ENCODE data around the gene CYFIP2.

The CYFIP2 gene

GRCh38 chr5:157284458-157285212, 18.7 kb downstream of the CYFIP2 start:
- no peak for DNase-seq (ENCODE audit: low read depth in 1 of 2, low spot score in 1 of 2)
- no peak for TF ChIP-seq JUND (IDR thresholded peaks at IDR 0.05; ENCODE audit: low read depth)
- in situ Hi-C loops (cut with HindIII; ENCODE audit: low pct_unique_long_range_greater_than_20kb, low sequenced_read_pairs) = no loop called here

GRCh38 chr5:157285310-157286035, 19.6 kb downstream of the CYFIP2 start:
- no peak for DNase-seq (ENCODE audit: low read depth in 1 of 2, low spot score in 1 of 2)
- in situ Hi-C loops (cut with HindIII; ENCODE audit: low pct_unique_long_range_greater_than_20kb, low sequenced_read_pairs) = no loop called here
- TF ChIP-seq JUND (IDR thresholded peaks at IDR 0.05; ENCODE audit: low read depth) = no peak

DNA sequence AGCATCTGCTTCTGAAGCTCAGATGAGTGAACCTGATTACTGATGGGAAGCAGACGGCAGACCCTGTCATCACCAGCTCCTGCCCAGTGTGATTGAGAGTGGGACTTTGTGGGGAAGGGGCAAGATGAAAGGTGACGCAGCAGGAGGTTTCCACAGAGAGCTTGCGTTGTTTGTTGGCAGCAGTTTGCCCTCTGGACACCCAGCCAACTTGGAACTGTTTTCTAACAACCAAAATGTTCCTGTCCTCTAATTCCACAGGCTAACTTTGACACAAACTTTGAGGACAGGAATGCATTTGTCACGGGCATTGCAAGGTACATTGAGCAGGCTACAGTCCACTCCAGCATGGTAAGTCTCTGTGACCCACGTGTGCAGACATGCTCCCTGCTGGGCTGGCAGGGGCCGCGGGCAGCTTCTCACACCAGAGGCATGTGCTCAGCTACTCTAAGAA, 20.9 kb downstream of the CYFIP2 start:
- DNase-seq (ENCODE audit: low read depth in 1 of 2, low spot score in 1 of 2) = no peak
- in situ Hi-C loops (cut with HindIII; ENCODE audit: low pct_unique_long_range_greater_than_20kb, low sequenced_read_pairs) = no loop called here
- TF ChIP-seq JUND (IDR thresholded peaks at IDR 0.05; ENCODE audit: low read depth) = no peak

GRCh38 chr5:157288405-157289163, 22.7 kb downstream of the CYFIP2 start:
- DNase-seq (ENCODE audit: low read depth in 1 of 2, low spot score in 1 of 2) = no peak
- in situ Hi-C loops (cut with HindIII; ENCODE audit: low pct_unique_long_range_greater_than_20kb, low sequenced_read_pairs) = no loop called here
- no peak for TF ChIP-seq JUND (IDR thresholded peaks at IDR 0.05; ENCODE audit: low read depth)

DNA sequence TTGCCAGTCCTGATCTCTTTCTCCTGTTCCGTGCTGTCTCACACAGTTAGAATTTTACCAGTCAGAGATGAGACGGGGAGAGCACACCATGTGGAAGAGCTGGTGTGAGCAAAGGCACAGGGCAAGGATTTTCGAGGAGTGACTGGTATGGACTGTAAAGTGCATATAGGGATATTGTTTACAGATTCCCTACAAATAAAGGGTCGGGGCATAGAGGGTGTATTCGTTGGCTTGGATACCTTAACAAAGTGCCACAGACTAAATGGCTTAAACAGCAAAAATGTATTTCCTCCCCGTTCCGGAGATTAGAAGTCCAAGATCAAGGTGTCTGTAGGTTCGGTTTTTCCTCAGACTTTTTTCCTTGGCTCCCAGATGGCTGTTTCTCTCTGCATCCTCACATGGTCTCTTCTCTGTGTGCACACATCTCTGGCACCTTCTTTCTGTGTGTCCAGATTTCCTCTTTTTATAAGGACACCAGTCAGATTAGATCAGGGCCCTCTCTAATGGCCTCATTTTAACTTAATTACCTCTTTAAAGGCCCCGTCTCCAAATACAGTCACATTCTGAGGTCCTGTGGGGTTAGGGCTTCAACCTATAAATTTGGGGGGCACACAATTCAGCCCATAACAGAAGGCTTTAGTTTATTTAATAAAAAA, 23.4 kb downstream of the CYFIP2 start:
- DNase-seq (ENCODE audit: low read depth in 1 of 2, low spot score in 1 of 2) = no peak
- in situ Hi-C loops (cut with HindIII; ENCODE audit: low pct_unique_long_range_greater_than_20kb, low sequenced_read_pairs) = no loop called here
- TF ChIP-seq JUND (IDR thresholded peaks at IDR 0.05; ENCODE audit: low read depth) = no peak

- peak in 1 of 2 experiments; percentile 68 for DNase-seq (ENCODE audit: low read depth in 1 of 2, low spot score in 1 of 2)
- TF ChIP-seq JUND (IDR thresholded peaks at IDR 0.05; ENCODE audit: low read depth) = no peak
- in situ Hi-C loops (cut with HindIII; ENCODE audit: low pct_unique_long_range_greater_than_20kb, low sequenced_read_pairs) = no loop called here
Observed at GRCh38 chr5:157290156-157290980, 24.4 kb downstream of the CYFIP2 start.

- peak in 1 of 2 experiments; percentile 83 for DNase-seq (ENCODE audit: low read depth in 1 of 2, low spot score in 1 of 2)
- TF ChIP-seq JUND (IDR thresholded peaks at IDR 0.05; ENCODE audit: low read depth) = no peak
- in situ Hi-C loops (cut with HindIII; ENCODE audit: low pct_unique_long_range_greater_than_20kb, low sequenced_read_pairs) = no loop called here
Observed at GRCh38 chr5:157290981-157291711, 25.2 kb downstream of the CYFIP2 start.

DNA sequence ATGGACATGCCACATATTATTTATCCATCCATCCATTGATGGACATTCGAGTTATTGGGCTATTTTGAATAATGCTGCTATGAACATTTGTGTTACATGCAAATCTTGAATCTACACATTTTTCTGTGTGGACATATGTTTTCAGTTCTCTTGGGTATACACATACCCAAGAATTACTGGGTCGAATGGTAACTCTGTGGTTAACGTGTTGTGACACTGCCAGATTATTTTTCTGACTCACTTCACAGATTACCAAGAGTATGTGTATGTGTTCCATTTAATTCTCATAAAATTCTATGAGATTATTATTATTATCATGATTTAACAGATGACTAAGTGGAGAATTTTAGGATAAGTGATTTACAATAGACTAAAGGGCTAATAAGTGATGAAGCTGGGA, 26.7 kb downstream of the CYFIP2 start:
- DNase-seq (ENCODE audit: low read depth in 1 of 2, low spot score in 1 of 2) = no peak
- in situ Hi-C loops (cut with HindIII; ENCODE audit: low pct_unique_long_range_greater_than_20kb, low sequenced_read_pairs) = no loop called here
- no peak for TF ChIP-seq JUND (IDR thresholded peaks at IDR 0.05; ENCODE audit: low read depth)

- peak in 1 of 2 experiments; percentile 45 for DNase-seq (ENCODE audit: low read depth in 1 of 2, low spot score in 1 of 2)
- in situ Hi-C loops (cut with HindIII; ENCODE audit: low pct_unique_long_range_greater_than_20kb, low sequenced_read_pairs) = no loop called here
Observed at GRCh38 chr5:157294407-157295091, 28.6 kb downstream of the CYFIP2 start.

DNA sequence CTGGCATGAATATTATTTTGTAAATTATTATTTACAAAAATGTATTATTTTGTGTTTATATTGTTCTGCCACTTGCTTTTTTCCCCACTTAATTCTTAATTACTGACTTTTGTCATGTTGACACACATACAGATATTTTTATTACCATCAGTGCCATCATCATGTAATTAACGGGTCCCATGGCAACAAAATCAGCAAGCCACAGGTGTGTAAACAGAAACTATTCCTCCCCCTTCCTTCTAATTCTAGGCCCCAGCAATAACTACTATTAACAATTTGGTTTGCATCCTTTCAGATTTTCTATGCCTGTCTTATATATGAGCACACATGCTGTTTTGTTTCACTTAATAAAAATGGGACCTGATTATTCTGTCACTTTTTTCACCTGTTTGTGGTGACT, 29.3 kb downstream of the CYFIP2 start:
- TF ChIP-seq JUND (IDR thresholded peaks at IDR 0.05; ENCODE audit: low read depth) = no peak
- no peak for DNase-seq (ENCODE audit: low read depth in 1 of 2, low spot score in 1 of 2)
- in situ Hi-C loops (cut with HindIII; ENCODE audit: low pct_unique_long_range_greater_than_20kb, low sequenced_read_pairs) = no loop called here

More at GRCh38 chr5:157294407-157295091, 28.6 kb downstream of the CYFIP2 start:
- TF ChIP-seq JUND (IDR thresholded peaks at IDR 0.05; ENCODE audit: low read depth) = no peak

All from T47D (cell line).